Heart left ventricle (tissue), 16 donors: ENCODE measurements around the gene LRRK2. TPM values are rescaled to one million over a fixed set of nuclear protein-coding genes. Genes with fewer than 3 reads are reported as not detected.

ENCODE experiments used
- ATAC-seq, 4 donors: fragments of 200-7000 bp; cut with Tn5 transposase; one replicate each; pipeline ENCODE4 v1.9.1; 2020 to 2022; ENCODE audit warnings: moderate library complexity in 4 of 4, mild to moderate bottlenecking in 3 of 4, moderate number of reproducible peaks in 1 of 4
- DNase-seq, 5 donors: peaks; one replicate each; pipeline ENCODE4 v3.0.0-alpha.2; 2020
- H3K27ac ChIP-seq, 12 donors: fragments of 200-600 bp; sonication (generic) in 4 of 12; one replicate each; pipeline versions ENCODE4 v1.5.0 to v1.8.0; 2016 to 2022; ENCODE audit warnings: mild to moderate bottlenecking in 2 of 12
- H3K27me3 ChIP-seq, 9 donors: fragments of 200-600 bp; sonication (generic) in 2 of 9; one replicate each; pipeline versions ENCODE4 v1.5.1 to v1.8.0; 2016 to 2022; ENCODE audit warnings: mild to moderate bottlenecking in 3 of 9
- H3K36me3 ChIP-seq, 9 donors: fragments of 200-600 bp; sonication (generic) in 2 of 9; one replicate each; pipeline versions ENCODE4 v1.5.0 to v1.8.0; 2018 to 2022; ENCODE audit warnings: mild to moderate bottlenecking in 2 of 9
- H3K4me1 ChIP-seq, 12 donors: fragments of 200-600 bp; sonication (generic) in 4 of 12; one replicate each; pipeline versions ENCODE4 v1.5.0 to v1.8.0; 2016 to 2022; ENCODE audit warnings: mild to moderate bottlenecking in 3 of 12
- H3K4me3 ChIP-seq, 12 donors: fragments of 200-600 bp; sonication (generic) in 4 of 12; one replicate each; pipeline versions ENCODE4 v1.5.0 to v1.8.0; 2017 to 2022; ENCODE audit warnings: mild to moderate bottlenecking in 9 of 12, moderate library complexity in 4 of 12
- H3K9me3 ChIP-seq, 12 donors: fragments of 200-600 bp; sonication (generic) in 4 of 12; one replicate each; pipeline versions ENCODE4 v1.5.0 to v1.8.0; 2016 to 2022; ENCODE audit warnings: mild to moderate bottlenecking in 1 of 12
- POLR2A ChIP-seq, 2 donors: fragments of 450-650 bp; IDR thresholded peaks; one replicate each; pipeline ENCODE4 v1.6.1; 2017; ENCODE audit warnings: antibody characterized with exemption in 2 of 2, mild to moderate bottlenecking in 2 of 2, moderate library complexity in 2 of 2
- WGBS, 4 donors: extraction: QIAGEN DNeasy Blood & Tissue Kit in 2 of 4; methylation state at CpG; one replicate each; pipeline versions ENCODE4 v1.1.5 to v1.1.7; 2013 to 2018; 5-methylcytosine and 5-hydroxymethylcytosine counted together
- intact Hi-C, 10 donors: fragments of 100-400 bp; cut with DNase I; formaldehyde crosslinking; loops; one replicate each; pipeline versions ENCODE4 v1.11.1 to v1.14.2; 2022
- polyA plus RNA-seq, 2 donors: library from polyadenylated mRNA; stranded (reverse); fragments of 200-250 nt; gene quantifications; one replicate each; pipeline ENCODE4 v1.2.3, GENCODE V29; 2013
- total RNA-seq, 9 donors: library from RNA; depleted of rRNA in 2 of 9; stranded (reverse); fragments of >200 nt in 2 of 9; fragmentation: NEBNext Ultra II Directional in 3 of 9; extraction: Animal tissue kit (Norgen Biotek cat#: 25700) in 3 of 9; gene quantifications; one replicate each; pipeline versions ENCODE4 v1.1.0 to v1.2.4, GENCODE V29; 2016 to 2023
- TF ChIP-seq, protein P1 (sequence below), 12 donors: fragments of 200-600 bp; sonication (generic) in 4 of 12; IDR thresholded peaks; one replicate each; pipeline versions ENCODE4 v1.5.0 to v1.8.0; 2018 to 2022; ENCODE audit warnings: antibody characterized with exemption in 12 of 12, mild to moderate bottlenecking in 5 of 12
- donor health status: ischemic (EF 13 %, LVEDD 7.1; RV severe dilation, severe dysfunction).
- donor health status: healthy with polysubstance abuse.
- donor health status: DM: no; HTN: yes; CAD: no.
- donor health status: DM: no; HTN: no; CAD: no.
- donor health status: ischemic (EF 25% LVEDD 6.9; RV normal size, moderate dysfunction).
- donor health status: ischemic (EF 25% LVEDD 5.7; RV mildly dilated, moderate dysfunction).
- donor health status: healthy.
- donor health status: DM: yes; HTN: yes; CAD: no.
- donor health status: ischemic (EF 35%, LVEDD 5.7; RV mildly dilated, moderate dysfunction).
- donor health status: nonischemic (EF 11% LVEDD 7.7; RV severe dilation, severe dysfunction).
- donor health status: DM: yes; HTN: yes; CAD: no.
- donor health status: PGD.
- donor health status: ischemic (EF 29% LVEDD 5.4; RV normal size, mild dysfunction).
- donor health status: nonischemic (EF 23%, LVEDD 6.1; RV moderate dilation, normal function).

Gene LRRK2
- total and polyA plus RNA-seq, 11 donors, result 0.72 to 12.3 (median 5.0) TPM

- intact Hi-C loops, result no loop called here
- H3K4me3 ChIP-seq, result no peak overlapping the region
- peaks cover 0 to 25% (median 0%) of the 10 kb centered on the region in 12 donors for H3K9me3 ChIP-seq
- no peak for TF ChIP-seq POLR2A (IDR thresholded peaks at IDR 0.05)
- no peaks in the 10 kb centered on the region for H3K27me3 ChIP-seq
- DNase-seq (no peak), ATAC-seq (no peak)
- H3K4me1 ChIP-seq, result peaks cover 0 to 5% (median 0%) of the 10 kb centered on the region in 12 donors
- 74 to 80% (median 77%) methylated on average over 6 of the region's 6 CpGs for WGBS, 4 donors
- no peaks in the 10 kb centered on the region for H3K36me3 ChIP-seq
- H3K27ac ChIP-seq, result no peak overlapping the region
Measured at GRCh38 chr12:40188558-40189320, 36.1 kb upstream of the LRRK2 start.

- peaks cover 0 to 25% (median 0%) of the 10 kb centered on the region in 12 donors for H3K9me3 ChIP-seq
- DNase-seq, result no peak
- H3K4me3 ChIP-seq, result no peak overlapping the region
- no peak overlapping the region for H3K27ac ChIP-seq
- no peaks in the 10 kb centered on the region for H3K36me3 ChIP-seq
- H3K27me3 ChIP-seq, result no peaks in the 10 kb centered on the region
- ATAC-seq, result no peak
- intact Hi-C loops, result no loop called here
- H3K4me1 ChIP-seq, result peaks cover 0 to 5% (median 0%) of the 10 kb centered on the region in 12 donors
- TF ChIP-seq, protein P1, sequence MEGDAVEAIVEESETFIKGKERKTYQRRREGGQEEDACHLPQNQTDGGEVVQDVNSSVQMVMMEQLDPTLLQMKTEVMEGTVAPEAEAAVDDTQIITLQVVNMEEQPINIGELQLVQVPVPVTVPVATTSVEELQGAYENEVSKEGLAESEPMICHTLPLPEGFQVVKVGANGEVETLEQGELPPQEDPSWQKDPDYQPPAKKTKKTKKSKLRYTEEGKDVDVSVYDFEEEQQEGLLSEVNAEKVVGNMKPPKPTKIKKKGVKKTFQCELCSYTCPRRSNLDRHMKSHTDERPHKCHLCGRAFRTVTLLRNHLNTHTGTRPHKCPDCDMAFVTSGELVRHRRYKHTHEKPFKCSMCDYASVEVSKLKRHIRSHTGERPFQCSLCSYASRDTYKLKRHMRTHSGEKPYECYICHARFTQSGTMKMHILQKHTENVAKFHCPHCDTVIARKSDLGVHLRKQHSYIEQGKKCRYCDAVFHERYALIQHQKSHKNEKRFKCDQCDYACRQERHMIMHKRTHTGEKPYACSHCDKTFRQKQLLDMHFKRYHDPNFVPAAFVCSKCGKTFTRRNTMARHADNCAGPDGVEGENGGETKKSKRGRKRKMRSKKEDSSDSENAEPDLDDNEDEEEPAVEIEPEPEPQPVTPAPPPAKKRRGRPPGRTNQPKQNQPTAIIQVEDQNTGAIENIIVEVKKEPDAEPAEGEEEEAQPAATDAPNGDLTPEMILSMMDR (IDR thresholded peaks at IDR 0.05), result no peak
- no peak for TF ChIP-seq POLR2A (IDR thresholded peaks at IDR 0.05)
- WGBS, 4 donors, result 78 to 84% (median 83%) methylated on average over 6 of the region's 6 CpGs
Measured at GRCh38 chr12:40192704-40193255, 32.0 kb upstream of the LRRK2 start.

DNA sequence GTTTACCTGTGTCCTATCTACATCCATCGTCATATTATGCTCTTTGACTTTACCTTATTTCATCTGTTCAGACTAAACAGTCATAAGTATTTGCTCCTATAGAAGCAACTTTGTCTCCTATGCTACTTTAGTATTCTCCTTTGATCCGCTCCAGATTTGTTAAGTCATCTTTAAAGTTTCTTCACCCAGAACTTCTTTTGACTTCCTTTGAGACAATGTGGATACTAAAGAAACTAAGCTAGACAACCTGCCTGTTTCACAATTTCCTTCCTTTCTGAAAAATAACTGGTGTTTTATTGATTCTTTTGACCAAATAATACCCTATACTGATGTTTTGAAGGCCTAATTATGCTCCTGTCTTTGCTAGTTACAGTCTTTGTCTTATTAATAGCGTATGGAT lies 30.0 kb upstream of the LRRK2 start:
- 88 to 94% (median 91%) methylated on average over 3 of the region's 3 CpGs for WGBS, 4 donors
- ATAC-seq, result no peak

DNA sequence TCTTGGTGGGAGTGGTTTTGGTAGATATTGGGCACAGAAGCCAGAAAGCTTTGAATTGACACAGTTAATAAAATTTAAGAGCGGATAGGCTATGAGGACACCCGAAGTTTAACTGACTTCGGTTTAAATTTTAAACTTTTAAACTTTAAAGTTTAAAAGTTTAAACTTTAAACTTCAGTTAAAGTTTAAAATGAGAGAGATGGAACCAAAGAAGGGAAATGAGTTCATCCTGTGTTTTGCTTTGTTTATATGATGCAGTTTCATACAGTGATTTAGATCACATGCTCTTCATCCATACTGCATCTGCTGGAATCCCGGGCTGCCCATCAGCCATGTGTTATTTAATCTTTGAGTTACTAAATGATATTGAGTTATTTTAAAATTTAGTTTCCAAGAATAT lies 27.2 kb upstream of the LRRK2 start:
- intact Hi-C loops, result no loop called here
- Histone ChIP-seq H3K27me3 (no peaks in the 10 kb centered on the region), H3K9me3 (no peaks in the 10 kb centered on the region), H3K27ac (no peak overlapping the region), H3K4me3 (no peak overlapping the region), H3K4me1 (peaks cover 0 to 8% (median 0%) of the 10 kb centered on the region in 12 donors), H3K36me3 (no peaks in the 10 kb centered on the region)
- DNase-seq (no peak), ATAC-seq (no peak)
- 83 to 91% (median 89%) methylated on average over 4 of the region's 4 CpGs for WGBS, 4 donors
- TF ChIP-seq, protein P1 (IDR thresholded peaks at IDR 0.05), result no peak
- TF ChIP-seq POLR2A (IDR thresholded peaks at IDR 0.05), result no peak

More for the DNA sequence above, 30.0 kb upstream of the LRRK2 start:
- H3K36me3 ChIP-seq, result no peaks in the 10 kb centered on the region
- TF ChIP-seq, protein P1 (IDR thresholded peaks at IDR 0.05), result no peak
- no peak for TF ChIP-seq POLR2A (IDR thresholded peaks at IDR 0.05)
- intact Hi-C loops, result no loop called here
- no peak overlapping the region for H3K27ac ChIP-seq
- no peak overlapping the region for H3K4me3 ChIP-seq
- DNase-seq, result no peak
- no peaks in the 10 kb centered on the region for H3K27me3 ChIP-seq
- peaks cover 0 to 10% (median 0%) of the 10 kb centered on the region in 12 donors for H3K9me3 ChIP-seq
- H3K4me1 ChIP-seq, result peaks cover 0 to 5% (median 0%) of the 10 kb centered on the region in 12 donors
